AG09309 (cell line): ENCODE data around the gene ZNF521.

Experiments
- DNase-seq: peaks from one replicate; pipeline ENCODE4 v3.0.0-alpha.2; 2010; ENCODE audit warnings: low read depth
- H3K4me3 ChIP-seq: 2 replicates; pipeline ENCODE4 v1.5.1; 2011; ENCODE audit warnings: mild to moderate bottlenecking, low read depth, low read length, moderate library complexity; ENCODE audit not compliant: control insufficient read depth
- CTCF ChIP-seq: IDR thresholded peaks from 2 replicates; pipeline ENCODE4 v1.5.1; 2011; ENCODE audit warnings: mild to moderate bottlenecking, low read depth, low read length, inconsistent platforms; ENCODE audit not compliant: insufficient read depth, control insufficient read depth; ENCODE audit errors: missing control alignments

Gene ZNF521

GRCh38 chr18:25121442-25121841, 230.5 kb downstream of the ZNF521 start:
- H3K4me3 ChIP-seq, result no peak overlapping the region
- DNase-seq, result no peak
- no peak for TF ChIP-seq CTCF

- no peak for DNase-seq
- TF ChIP-seq CTCF, result no peak
- no peak overlapping the region for H3K4me3 ChIP-seq
Measured at GRCh38 chr18:25113566-25113965, 238.4 kb downstream of the ZNF521 start.

- no peak for DNase-seq
- no peak overlapping the region for H3K4me3 ChIP-seq
- no peak for TF ChIP-seq CTCF
Measured at GRCh38 chr18:25112821-25113434, 239.0 kb downstream of the ZNF521 start.

- DNase-seq, result no peak
Measured at GRCh38 chr18:25111377-25112288, 240.3 kb downstream of the ZNF521 start.

GRCh38 chr18:25109484-25109883, 242.5 kb downstream of the ZNF521 start:
- DNase-seq, result no peak
- no peak for TF ChIP-seq CTCF
- H3K4me3 ChIP-seq, result no peak overlapping the region

More at GRCh38 chr18:25111377-25112288, 240.3 kb downstream of the ZNF521 start:
- H3K4me3 ChIP-seq, result no peak overlapping the region
- TF ChIP-seq CTCF, result no peak

- no peak for DNase-seq
- TF ChIP-seq CTCF, result no peak
- H3K4me3 ChIP-seq, result no peak overlapping the region
Measured at GRCh38 chr18:25103468-25104155, 248.4 kb downstream of the ZNF521 start.
